ENCODE data around the gene VASH2. TPM values are rescaled to one million over a fixed set of nuclear protein-coding genes. Genes with fewer than 3 reads are reported as not detected.

VASH2 gene
- total and polyA plus RNA-seq, 2 experiments from 2014 or later, result 129 to 381 TPM

DNA sequence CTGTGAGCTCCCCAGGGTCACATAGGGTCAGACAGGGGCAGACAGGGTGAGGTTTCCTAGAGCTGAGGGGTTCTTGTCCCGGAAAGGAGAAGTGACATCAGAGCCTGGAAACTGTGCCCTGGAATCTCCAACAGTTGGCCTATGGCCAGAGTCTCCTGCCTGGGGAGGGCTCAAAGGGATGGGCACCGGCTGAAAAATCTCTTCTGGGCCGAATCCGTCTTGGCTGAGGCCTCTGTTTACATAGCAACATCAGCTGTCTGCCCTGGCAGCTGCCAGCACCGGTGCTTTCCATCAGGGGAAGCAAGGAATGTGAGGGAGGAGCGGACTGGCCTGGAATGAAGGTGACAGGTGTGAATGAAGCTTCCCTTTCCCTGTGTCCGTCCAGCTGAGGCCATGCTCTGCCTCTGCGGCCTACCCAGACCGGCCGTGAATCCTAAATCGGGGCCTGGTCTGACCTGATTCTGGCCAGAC, 30.7 kb downstream of the VASH2 start (continued):
- TF ChIP-seq, protein P1, sequence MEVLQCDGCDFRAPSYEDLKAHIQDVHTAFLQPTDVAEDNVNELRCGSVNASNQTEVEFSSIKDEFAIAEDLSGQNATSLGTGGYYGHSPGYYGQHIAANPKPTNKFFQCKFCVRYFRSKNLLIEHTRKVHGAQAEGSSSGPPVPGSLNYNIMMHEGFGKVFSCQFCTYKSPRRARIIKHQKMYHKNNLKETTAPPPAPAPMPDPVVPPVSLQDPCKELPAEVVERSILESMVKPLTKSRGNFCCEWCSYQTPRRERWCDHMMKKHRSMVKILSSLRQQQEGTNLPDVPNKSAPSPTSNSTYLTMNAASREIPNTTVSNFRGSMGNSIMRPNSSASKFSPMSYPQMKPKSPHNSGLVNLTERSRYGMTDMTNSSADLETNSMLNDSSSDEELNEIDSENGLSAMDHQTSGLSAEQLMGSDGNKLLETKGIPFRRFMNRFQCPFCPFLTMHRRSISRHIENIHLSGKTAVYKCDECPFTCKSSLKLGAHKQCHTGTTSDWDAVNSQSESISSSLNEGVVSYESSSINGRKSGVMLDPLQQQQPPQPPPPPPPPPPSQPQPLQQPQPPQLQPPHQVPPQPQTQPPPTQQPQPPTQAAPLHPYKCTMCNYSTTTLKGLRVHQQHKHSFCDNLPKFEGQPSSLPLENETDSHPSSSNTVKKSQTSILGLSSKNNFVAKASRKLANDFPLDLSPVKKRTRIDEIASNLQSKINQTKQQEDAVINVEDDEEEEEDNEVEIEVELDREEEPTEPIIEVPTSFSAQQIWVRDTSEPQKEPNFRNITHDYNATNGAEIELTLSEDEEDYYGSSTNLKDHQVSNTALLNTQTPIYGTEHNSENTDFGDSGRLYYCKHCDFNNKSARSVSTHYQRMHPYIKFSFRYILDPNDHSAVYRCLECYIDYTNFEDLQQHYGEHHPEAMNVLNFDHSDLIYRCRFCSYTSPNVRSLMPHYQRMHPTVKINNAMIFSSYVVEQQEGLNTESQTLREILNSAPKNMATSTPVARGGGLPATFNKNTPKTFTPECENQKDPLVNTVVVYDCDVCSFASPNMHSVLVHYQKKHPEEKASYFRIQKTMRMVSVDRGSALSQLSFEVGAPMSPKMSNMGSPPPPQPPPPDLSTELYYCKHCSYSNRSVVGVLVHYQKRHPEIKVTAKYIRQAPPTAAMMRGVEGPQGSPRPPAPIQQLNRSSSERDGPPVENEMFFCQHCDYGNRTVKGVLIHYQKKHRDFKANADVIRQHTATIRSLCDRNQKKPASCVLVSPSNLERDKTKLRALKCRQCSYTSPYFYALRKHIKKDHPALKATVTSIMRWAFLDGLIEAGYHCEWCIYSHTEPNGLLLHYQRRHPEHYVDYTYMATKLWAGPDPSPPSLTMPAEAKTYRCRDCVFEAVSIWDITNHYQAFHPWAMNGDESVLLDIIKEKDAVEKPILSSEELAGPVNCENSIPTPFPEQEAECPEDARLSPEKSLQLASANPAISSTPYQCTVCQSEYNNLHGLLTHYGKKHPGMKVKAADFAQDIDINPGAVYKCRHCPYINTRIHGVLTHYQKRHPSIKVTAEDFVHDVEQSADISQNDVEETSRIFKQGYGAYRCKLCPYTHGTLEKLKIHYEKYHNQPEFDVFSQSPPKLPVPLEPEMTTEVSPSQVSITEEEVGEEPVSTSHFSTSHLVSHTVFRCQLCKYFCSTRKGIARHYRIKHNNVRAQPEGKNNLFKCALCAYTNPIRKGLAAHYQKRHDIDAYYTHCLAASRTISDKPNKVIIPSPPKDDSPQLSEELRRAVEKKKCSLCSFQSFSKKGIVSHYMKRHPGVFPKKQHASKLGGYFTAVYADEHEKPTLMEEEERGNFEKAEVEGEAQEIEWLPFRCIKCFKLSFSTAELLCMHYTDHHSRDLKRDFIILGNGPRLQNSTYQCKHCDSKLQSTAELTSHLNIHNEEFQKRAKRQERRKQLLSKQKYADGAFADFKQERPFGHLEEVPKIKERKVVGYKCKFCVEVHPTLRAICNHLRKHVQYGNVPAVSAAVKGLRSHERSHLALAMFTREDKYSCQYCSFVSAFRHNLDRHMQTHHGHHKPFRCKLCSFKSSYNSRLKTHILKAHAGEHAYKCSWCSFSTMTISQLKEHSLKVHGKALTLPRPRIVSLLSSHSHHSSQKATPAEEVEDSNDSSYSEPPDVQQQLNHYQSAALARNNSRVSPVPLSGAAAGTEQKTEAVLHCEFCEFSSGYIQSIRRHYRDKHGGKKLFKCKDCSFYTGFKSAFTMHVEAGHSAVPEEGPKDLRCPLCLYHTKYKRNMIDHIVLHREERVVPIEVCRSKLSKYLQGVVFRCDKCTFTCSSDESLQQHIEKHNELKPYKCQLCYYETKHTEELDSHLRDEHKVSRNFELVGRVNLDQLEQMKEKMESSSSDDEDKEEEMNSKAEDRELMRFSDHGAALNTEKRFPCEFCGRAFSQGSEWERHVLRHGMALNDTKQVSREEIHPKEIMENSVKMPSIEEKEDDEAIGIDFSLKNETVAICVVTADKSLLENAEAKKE (CRISPR knock-in tag; IDR thresholded peaks at IDR 0.05), result no peak
- TF ChIP-seq, protein P2, sequence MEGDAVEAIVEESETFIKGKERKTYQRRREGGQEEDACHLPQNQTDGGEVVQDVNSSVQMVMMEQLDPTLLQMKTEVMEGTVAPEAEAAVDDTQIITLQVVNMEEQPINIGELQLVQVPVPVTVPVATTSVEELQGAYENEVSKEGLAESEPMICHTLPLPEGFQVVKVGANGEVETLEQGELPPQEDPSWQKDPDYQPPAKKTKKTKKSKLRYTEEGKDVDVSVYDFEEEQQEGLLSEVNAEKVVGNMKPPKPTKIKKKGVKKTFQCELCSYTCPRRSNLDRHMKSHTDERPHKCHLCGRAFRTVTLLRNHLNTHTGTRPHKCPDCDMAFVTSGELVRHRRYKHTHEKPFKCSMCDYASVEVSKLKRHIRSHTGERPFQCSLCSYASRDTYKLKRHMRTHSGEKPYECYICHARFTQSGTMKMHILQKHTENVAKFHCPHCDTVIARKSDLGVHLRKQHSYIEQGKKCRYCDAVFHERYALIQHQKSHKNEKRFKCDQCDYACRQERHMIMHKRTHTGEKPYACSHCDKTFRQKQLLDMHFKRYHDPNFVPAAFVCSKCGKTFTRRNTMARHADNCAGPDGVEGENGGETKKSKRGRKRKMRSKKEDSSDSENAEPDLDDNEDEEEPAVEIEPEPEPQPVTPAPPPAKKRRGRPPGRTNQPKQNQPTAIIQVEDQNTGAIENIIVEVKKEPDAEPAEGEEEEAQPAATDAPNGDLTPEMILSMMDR (conservative IDR thresholded peaks at IDR 0.05; ENCODE audit: low read depth in 2 of 2), result no peak
- no peak for TF ChIP-seq ZNF114 (CRISPR knock-in tag; IDR thresholded peaks at IDR 0.05)
- TF ChIP-seq JUNB (IDR thresholded peaks at IDR 0.05; ENCODE audit: unreplicated experiment), result no peak
- no peak; the same call in 1 of the 2 replicates for TF ChIP-seq POLR2AphosphoS5 (IDR thresholded peaks at IDR 0.05; ENCODE audit: low read depth)
- TF ChIP-seq, protein P3, sequence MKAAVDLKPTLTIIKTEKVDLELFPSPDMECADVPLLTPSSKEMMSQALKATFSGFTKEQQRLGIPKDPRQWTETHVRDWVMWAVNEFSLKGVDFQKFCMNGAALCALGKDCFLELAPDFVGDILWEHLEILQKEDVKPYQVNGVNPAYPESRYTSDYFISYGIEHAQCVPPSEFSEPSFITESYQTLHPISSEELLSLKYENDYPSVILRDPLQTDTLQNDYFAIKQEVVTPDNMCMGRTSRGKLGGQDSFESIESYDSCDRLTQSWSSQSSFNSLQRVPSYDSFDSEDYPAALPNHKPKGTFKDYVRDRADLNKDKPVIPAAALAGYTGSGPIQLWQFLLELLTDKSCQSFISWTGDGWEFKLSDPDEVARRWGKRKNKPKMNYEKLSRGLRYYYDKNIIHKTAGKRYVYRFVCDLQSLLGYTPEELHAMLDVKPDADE (IDR thresholded peaks at IDR 0.05), result no peak
- no peak for TF ChIP-seq CREB1 (CRISPR knock-in tag; IDR thresholded peaks at IDR 0.05; ENCODE audit: low read depth)
